ENCODE results near the gene DNAH6. TPM values are rescaled to one million over a fixed set of nuclear protein-coding genes. Genes with fewer than 3 reads are reported as not detected.

Gene DNAH6
- total and polyA plus RNA-seq, 2 of the 8 experiments (the other 6 are each of a cell fraction or from before 2014, with no cell fraction given), result 0.06 to 0.43 TPM

- CTCF ChIA-PET (ENCODE audit: partially characterized antibody), result interaction anchor here (0.6 to 1.1 kb wide), 3 partner anchors 69 to 1930 kb away, joined by 3 read pairs; no protein-coding TSS in a partner anchor
- TF ChIP-seq BACH1 (IDR thresholded peaks at IDR 0.05; ENCODE audit: low read length), result no peak
- TF ChIP-seq POLR2AphosphoS5 (IDR thresholded peaks at IDR 0.05; ENCODE audit: low read depth, low read length), result no peak
- no peak for TF ChIP-seq TCF12 (IDR thresholded peaks at IDR 0.05; ENCODE audit: low read depth, low read length)
- TF ChIP-seq CBX5 (IDR thresholded peaks at IDR 0.05; ENCODE audit: low read depth, low read length), result no peak
- TF ChIP-seq KDM5A (IDR thresholded peaks at IDR 0.05; ENCODE audit: low read length), result no peak
- no peak for TF ChIP-seq CREB1 (IDR thresholded peaks at IDR 0.05)
- TF ChIP-seq CTCF (IDR thresholded peaks at IDR 0.05; ENCODE audit: control extremely low read depth in 1 of 3, insufficient read depth in 1 of 3, low read depth in 1 of 3, low read length in 3 of 3), result no peak
- TF ChIP-seq RNF2 (IDR thresholded peaks at IDR 0.05; ENCODE audit: borderline replicate concordance, low read depth, low read length, missing control alignments, poor library complexity, severe bottlenecking), result no peak
- no peak for TF ChIP-seq POLR2A (IDR thresholded peaks at IDR 0.05; ENCODE audit: control extremely low read depth in 1 of 2, low read depth in 2 of 2, low read length in 2 of 2)
- TF ChIP-seq SUZ12 (IDR thresholded peaks at IDR 0.05; ENCODE audit: low read length), result no peak
- no peak for TF ChIP-seq RAD21 (IDR thresholded peaks at IDR 0.05 in 1 of 2, conservative IDR thresholded peaks at IDR 0.05 in 1 of 2; ENCODE audit: low read depth in 2 of 2, low read length in 2 of 2)
- TF ChIP-seq EGR1 (IDR thresholded peaks at IDR 0.05; ENCODE audit: borderline replicate concordance, low read depth, low read length), result no peak
- TF ChIP-seq KDM1A (IDR thresholded peaks at IDR 0.05; ENCODE audit: borderline replicate concordance, low read length), result no peak
Measured at GRCh38 chr2:84719434-84719833, 203.1 kb downstream of the DNAH6 start.

More at GRCh38 chr2:84719434-84719833, 203.1 kb downstream of the DNAH6 start:
- Histone ChIP-seq H3K9ac (replicated peaks in 1 of 4; ENCODE audit: extremely low read depth in 1 of 4, low read depth in 3 of 4, low read length in 3 of 4) (no peak overlapping the region), H4K8ac (ENCODE audit: extremely low read depth, insufficient read depth, low read length) (no peak overlapping the region), H3K23ac (ENCODE audit: insufficient read length) (no peak overlapping the region), H2BK15ac (ENCODE audit: low read length) (no peak overlapping the region), H2BK12ac (ENCODE audit: low read depth, low read length) (no peak overlapping the region), H3K4me3 (ENCODE audit: extremely low read depth in 1 of 4, insufficient read depth in 2 of 4, low read depth in 3 of 4, low read length in 4 of 4) (no peak overlapping the region), H3K4me2 (ENCODE audit: insufficient read depth in 1 of 2, low read depth in 2 of 2, low read length in 2 of 2) (no peak overlapping the region), H4K91ac (replicated peaks; ENCODE audit: insufficient read length, low read length) (no peak overlapping the region), H3K79me1 (ENCODE audit: low read depth, low read length) (no peaks in the 10 kb centered on the region), H3K36me3 (ENCODE audit: control insufficient read depth in 2 of 4, insufficient read depth in 4 of 4, low read length in 3 of 4) (no peaks in the 10 kb centered on the region), H2BK20ac (ENCODE audit: low read length) (no peak overlapping the region), H3K4ac (replicated peaks; ENCODE audit: insufficient read length, low read depth, low read length) (no peak overlapping the region), H3K27me3 (replicated peaks in 1 of 4; ENCODE audit: control insufficient read depth in 3 of 4, extremely low read depth in 1 of 4, insufficient read depth in 3 of 4, low read length in 3 of 4) (no peaks in the 10 kb centered on the region), H2BK120ac (replicated peaks; ENCODE audit: low read depth, low read length) (no peak overlapping the region), H3K4me1 (replicated peaks in 1 of 4; ENCODE audit: control insufficient read depth in 3 of 4, insufficient read depth in 4 of 4, low read length in 3 of 4) (no peaks in the 10 kb centered on the region), H3K9me3 (ENCODE audit: insufficient read depth in 2 of 2, low read depth in 1 of 2, low read length in 1 of 2) (no peaks in the 10 kb centered on the region), H2AK5ac (ENCODE audit: low read depth, low read length) (no peak overlapping the region), H3K56ac (replicated peaks; ENCODE audit: insufficient read length, low read depth, low read length) (no peak overlapping the region), H3K23me2 (ENCODE audit: low read depth, low read length) (peaks cover 2% of the 10 kb centered on the region; the same call in 1 of the 2 replicates), H3K79me2 (ENCODE audit: control insufficient read depth in 1 of 2, insufficient read depth in 2 of 2, low read length in 2 of 2) (no peaks in the 10 kb centered on the region), H4K20me1 (replicated peaks in 1 of 2; ENCODE audit: control insufficient read depth in 1 of 2, insufficient read depth in 2 of 2, low read length in 2 of 2) (no peaks in the 10 kb centered on the region), H3K27ac (ENCODE audit: low read depth, low read length) (no peak overlapping the region), H3K14ac (ENCODE audit: insufficient read length) (no peak overlapping the region), H2AFZ (ENCODE audit: low read length) (no peak overlapping the region), H2BK5ac (ENCODE audit: low read depth, low read length) (no peak overlapping the region), H3K18ac (ENCODE audit: extremely low read depth, low read length) (no peak overlapping the region), H4K5ac (ENCODE audit: insufficient read length, low read depth, low read length) (no peak overlapping the region)
- FAIRE-seq (no peak), DNase-seq (ENCODE audit: low read depth in 1 of 2, low spot score in 2 of 2) (no peak)
- 95% methylated on average over 6 of the region's 6 CpGs; no CpG with 5 or more reads in 1 of the 2 experiments for WGBS, 2 experiments (ENCODE audit: extremely low coverage in 1 of 2, insufficient coverage in 1 of 2, insufficient read length in 1 of 2, insufficient replicate concordance in 2 of 2, low coverage in 1 of 2, low lambda C conversion rate in 2 of 2, missing lambda C conversion rate in 1 of 2)
- POLR2A ChIA-PET (ENCODE audit: partially characterized antibody), result no interaction called here
